ENCODE data around the gene OGG1.
A peak's percentile ranks its signal among the peaks of the same experiment; 100 is the strongest.

The OGG1 gene

DNA sequence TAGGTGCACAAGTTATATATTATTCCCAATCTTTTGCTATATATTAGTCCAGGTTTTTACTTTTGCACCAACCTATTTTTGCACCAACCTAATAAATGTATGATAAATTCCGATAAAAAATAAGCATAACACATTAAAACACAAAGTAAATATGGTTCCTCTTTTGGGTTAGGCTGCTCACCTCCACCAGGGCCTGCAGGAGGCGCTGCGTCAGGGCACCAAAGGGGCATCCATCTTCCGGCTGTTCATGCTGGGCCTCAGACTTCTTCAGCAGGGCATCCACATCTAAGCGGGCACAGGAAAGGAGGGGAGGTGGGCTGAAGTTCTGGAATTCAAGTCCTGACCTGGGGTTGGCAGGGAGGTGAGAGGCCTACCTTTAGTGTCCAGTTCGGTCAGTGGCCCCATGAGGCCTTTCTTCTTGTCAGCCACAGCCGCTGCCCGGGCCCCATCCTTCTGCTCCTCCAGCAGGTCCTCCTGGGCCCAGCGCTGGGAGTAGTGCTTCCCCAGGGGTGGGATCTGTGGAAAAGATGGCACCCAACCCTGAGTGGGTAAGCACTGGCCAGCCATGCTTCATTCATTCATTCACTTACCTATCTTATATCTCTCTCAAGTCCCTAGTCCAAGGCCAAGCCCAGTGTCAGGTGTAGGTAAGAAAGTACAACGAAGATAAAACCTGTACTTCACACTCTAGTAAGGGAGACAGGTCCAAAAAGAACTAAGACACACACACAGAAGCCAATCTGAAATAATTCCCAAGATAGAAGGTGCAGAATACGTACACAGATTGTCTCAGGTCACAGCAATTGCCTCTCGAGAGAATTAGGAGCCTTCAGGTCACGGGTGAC is 37.3 kb downstream of the OGG1 start:
- DNase-seq = no peak

DNA sequence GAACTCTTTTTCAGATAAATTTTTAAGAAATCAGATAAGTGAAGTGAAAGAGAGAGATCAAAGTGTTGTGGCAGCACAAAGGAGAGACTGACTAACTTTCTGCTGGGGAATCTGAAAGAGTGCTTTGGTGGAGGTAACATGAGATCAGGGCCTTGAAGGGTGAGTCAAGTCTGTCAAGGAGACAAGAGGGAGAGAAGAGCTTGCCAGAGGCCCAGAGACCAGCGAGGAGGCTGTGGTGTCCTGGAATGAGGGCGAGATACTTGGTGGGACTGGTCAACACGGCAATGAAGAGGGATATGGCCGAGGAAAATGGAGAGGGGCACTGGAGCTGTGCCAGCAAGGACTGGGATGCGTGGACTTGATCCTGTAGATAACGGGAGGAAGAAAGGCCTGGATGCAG is 38.0 kb downstream of the OGG1 start:
- no peak for DNase-seq

DNA sequence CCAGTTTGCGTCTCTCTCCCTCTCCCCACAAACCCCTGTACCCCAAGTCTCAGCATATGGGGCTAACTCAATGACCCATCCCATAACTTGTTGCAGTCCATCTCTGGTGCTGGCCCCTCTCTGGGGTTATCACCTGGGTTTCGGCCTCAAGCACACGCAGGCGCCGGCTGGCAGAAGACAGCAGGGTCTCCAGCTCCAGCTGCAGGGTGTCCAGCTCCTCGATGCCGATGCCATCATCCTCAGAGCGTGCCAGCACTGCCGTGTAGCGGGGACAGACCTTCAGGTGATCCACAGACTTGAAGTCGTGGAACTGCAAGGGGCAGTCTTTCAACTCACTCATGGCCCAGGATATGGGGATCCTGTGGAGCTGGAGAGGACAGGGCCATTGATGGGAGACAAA is 41.4 kb downstream of the OGG1 start:
- DNase-seq = no peak

DNA sequence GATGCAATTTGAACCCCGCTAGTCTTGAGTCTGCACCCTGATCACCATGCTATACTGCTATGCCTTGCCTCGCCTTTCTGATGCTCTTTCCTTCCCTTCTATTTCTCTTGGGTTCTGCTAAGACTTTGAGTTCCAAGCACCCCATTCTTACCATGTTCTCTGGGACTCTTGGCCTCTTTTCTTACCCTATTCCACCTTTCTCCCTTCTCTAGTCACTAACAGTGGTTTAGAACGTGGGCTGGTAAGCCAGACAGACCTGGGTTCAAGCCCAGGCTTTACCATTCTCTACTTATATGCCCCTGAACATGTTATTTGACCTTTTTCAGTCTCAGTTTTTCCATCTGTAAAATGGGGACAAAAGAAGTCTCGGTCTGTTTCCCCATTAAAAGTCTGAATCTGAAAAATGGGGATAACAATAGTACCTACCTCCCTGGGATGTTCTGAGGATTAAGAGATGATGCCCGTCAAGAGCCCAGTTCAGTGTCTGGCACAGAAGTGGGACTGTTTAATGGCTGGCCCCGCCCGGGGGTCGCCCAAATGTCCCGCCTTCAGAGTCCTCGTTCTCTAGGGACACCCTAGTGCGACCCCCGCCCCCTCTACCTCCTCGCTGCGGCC is 42.1 kb downstream of the OGG1 start:
- no peak for DNase-seq

DNA sequence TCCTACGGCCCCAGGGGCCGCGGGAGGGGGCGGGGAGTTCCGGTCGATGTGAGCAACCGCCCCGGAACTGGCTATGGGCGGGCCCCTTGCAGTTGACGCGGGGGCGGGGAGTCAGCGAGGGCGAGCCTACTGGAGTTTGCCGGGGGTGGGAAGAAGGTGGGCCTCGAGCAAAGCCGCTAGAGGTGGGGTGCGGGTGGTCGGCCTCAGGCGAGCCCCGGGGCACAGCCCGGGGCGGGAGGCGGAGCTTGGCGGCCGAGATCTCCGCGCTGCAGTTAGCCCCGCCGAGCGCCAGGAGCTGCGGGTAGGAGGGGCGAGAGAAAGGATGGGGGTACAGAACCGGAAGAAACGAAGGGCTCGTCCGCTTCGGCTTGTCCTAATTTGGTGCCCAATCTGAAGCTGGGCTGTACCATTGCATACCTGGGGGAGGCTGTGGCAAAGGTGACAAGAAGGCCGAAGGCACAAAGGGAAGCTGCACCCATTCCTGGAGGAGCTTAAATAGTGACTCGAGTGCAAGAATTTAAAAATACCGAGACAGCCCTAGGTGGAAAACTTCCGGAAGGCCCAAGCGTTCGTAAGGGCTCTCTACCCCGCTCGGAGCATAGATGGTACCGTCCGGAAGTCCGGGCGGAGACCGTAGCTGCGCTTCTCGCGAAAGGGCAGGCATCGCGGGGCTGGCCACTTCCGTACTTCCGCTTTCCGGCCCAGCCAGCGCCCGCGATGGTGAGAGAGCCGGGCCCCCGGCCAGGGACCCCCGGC is 42.8 kb downstream of the OGG1 start, which contains the start of the genes ARPC4 and TADA3:
ARPC4 (plus strand) TSS at position 678 of the 756 bp plus-strand sequence; CDS start at position 718, 40 bp downstream.
TADA3 (minus strand) TSS at position 69 of the 756 bp plus-strand sequence. CDS start 1,007 bp downstream, outside the sequence.
- DNase-seq = peak; percentile 90

DNA sequence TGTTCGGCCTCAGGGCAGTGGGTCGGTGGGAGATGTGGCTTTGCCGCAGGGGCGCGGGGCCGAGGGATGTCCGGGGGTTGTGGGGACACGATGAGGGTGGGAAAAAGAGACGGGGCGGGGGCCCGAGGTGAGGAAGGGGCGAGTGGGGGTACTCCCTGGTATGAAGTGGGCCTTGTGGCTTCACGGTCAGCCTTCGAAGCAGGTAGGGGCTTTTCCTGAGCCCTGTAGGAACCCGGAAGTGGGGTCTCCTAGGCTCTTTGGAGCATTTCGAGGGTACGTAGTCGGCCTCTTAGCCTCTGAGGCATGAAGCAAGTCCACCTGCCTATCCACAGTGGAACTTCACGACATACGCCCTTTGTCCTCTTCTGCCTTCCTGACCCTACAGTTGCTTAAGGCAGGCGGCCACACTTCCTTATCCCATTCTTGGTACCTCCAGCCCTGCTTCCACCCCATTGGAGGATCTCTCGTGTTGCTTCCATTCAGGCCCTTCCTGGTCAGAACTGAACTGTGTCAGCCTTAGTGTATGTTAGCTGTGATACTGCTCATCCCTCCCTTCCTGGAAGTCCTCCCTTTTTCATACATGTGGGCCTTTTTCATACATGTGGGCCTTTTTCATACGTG is 43.5 kb downstream of the OGG1 start:
- peak; percentile 53 for DNase-seq

DNA sequence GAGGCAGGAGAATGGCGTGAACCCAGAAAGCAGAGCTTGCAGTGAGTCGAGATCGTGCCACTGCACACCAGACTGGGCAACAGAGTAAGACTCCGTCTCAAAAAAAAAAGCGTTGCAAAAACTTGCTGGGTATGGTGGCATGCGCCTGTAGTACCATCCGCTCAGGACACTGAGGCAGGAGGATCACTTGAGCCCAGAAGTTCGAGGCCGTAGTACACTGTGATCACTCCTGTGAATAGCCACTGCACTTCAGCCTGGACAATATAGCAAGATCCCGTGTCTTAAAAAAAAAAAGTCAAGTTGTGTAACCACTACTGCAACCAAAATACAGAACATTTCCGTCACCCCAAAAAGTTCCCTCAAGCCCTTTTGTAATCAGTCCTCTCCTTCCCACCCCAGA is 44.6 kb downstream of the OGG1 start:
- DNase-seq = no peak

DNA sequence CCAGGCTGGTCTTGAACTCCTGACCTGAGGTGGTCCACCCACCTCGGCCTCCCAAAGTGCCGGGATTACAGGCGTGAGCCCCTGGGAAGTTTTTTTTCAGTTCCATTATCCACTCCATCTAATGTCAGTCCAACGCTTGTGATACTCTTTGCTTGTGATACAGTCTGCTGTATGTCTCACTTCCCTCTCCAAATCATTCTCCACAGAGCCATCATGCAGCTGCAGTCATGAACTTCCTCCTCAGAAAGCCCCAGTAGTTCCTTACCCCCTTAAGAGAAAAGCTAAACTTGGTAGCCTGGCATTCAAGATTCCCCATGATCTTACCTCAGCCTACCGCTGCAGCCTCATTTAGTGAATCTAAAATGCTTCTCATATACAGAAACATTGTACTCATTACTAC is 45.5 kb downstream of the OGG1 start:
- no peak for DNase-seq

DNA sequence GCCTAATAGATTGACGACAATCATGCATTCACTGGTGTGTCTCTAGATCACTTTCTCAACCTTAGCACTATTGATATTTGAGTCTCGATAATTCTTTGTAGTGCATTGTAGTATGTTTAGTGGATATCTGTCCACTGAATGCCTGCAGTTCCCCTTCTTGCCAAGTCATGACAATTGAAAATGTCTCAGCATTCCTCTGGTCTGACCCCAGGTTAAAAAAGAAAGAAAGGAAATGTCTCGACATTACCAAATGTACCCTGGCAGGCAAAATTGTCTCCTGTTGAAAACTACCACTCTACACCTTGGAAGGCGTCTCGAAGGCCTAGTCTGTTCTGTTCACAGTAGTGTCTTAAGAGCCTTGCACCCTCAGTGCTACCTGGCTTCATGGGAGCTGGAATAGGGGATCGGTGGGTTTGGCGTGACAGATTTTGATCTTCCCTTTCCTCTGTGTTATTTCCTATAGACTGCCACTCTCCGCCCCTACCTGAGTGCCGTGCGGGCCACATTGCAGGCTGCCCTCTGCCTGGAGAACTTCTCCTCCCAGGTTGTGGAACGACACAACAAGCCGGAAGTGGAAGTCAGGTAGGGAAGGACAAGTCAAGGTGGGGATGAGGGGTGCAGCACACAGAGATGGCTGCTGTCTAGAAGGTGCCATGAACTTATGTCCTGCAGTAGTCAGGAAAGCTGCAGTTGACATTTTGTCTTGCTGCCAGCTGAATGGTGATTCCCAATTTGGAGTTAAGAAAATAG is 47.6 kb downstream of the OGG1 start:
- DNase-seq = no peak

DNA sequence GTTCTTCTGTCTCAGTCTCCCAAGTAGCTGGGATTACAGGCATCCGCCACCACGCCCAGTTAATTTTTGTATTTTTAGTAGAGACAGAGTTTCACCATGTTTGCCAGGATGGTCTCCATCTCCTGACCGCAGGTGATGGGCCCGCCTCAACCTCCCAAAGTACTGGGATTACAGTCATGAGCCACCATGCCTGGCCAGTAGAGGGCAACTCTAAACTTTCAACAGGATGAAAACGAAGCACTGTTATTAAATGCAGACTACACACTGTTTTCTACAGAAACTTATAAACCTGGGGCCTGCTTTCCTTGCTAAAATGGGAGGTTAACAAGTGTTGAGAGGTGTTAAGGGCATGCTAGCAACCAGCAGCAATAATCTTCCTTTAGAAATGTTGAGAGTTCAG is 50.8 kb downstream of the OGG1 start:
- peak; percentile 2 for DNase-seq

DNA sequence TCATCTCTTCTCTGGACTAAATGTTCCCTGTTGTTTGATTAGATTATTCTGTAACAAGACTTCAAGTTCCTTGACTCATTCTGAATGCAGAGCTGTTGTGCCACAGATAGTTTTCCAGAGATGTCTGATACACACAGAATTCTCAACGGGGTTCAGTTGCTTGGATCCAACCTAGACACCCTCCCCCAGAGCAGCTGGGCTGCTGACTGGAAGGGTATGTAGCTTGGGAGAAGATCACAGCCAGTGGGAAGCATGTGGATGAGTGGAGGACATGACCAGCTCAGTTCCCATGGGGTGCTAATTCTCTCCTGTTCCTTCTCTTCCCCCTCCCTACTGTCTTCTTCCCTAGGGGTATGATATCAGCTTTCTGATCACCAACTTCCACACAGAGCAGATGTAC is 53.7 kb downstream of the OGG1 start:
- DNase-seq = no peak

DNA sequence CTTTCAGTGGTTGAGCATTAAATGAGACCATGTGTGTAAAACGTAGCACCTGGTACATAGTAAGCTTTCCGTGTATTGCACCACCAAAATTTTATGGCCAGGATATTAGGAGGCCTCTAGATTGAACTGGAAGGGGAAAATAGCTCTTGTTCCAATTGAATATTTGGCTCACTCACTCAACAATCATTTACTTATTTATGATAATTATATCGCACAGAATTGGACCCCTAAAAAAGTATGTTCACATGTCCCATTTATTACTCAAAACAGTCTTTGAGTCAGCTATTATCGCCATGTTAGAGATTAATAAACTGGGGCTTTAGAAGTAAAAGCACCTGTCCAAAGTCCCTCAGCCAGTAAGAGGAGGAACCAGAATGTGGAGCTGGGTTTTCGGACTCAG is 55.2 kb downstream of the OGG1 start:
- no peak for DNase-seq

DNA sequence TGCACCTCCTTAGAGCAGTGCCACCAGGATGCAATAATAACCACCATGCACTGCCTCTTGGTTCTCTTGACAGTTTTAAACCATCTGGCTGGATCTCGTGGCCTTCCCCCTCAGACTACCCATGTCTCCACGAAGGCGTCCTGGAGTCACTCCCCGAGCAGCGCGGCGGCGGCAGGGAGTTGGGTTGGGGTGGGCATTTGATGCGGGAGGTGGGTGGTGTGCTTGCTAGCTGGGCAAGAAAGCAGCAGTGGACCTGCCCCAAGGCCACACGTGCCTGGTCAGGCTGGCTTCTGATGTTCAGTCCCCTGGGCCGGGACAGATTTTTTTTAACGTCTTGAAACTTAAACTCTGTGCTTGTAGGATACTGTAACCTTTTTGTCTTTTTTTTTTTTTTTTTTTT is 56.4 kb downstream of the OGG1 start:
- DNase-seq = no peak

Data from DMS53 (cell line).